ENCODE results near the gene NIPAL4.
"Not testable (repeated sequence)": the region's sequence is repeated elsewhere in the genome, so short reads cannot be mapped to it uniquely, and the experiment has no call there.

Gene NIPAL4

GRCh38 chr5:157481265-157481664 lies 21.3 kb downstream of the NIPAL4 start:
- no peak overlapping the region for H3K27ac ChIP-seq (ENCODE audit: extremely low read depth, low read depth, low read length)
- ChIA-PET CTCF (interaction anchor here (1.0 to 2.2 kb wide), 5 partner anchors 10 to 153 kb away, joined by 3 to 12 read pairs (median 7); no protein-coding TSS in a partner anchor), POLR2A (no interaction called here)
- no peaks in the 10 kb centered on the region for H3K9me3 ChIP-seq (ENCODE audit: control insufficient read depth, insufficient read depth, low read depth, low read length)
- no peaks in the 10 kb centered on the region for H3K4me1 ChIP-seq (ENCODE audit: control insufficient read depth, insufficient read depth, low read length)
- TF ChIP-seq ZNF398 (tag by site-specific recombination; IDR thresholded peaks at IDR 0.05) (no peak), ZBTB48 (tag by site-specific recombination; IDR thresholded peaks at IDR 0.05) (no peak), ZNF16 (tag by site-specific recombination; IDR thresholded peaks at IDR 0.05; ENCODE audit: low read depth) (no peak), ZFP69B (tag by site-specific recombination; IDR thresholded peaks at IDR 0.05) (no peak), ZNF555 (tag by site-specific recombination; conservative IDR thresholded peaks at IDR 0.05) (no peak), ZNF311 (tag by site-specific recombination; IDR thresholded peaks at IDR 0.05; ENCODE audit: borderline replicate concordance) (no peak)
- H3K36me3 ChIP-seq (ENCODE audit: control insufficient read depth in 2 of 2, insufficient read depth in 1 of 2, low read length in 2 of 2): no peaks in the 10 kb centered on the region
- H3K4me3 ChIP-seq (ENCODE audit: low read depth, low read length): no peak overlapping the region

GRCh38 chr5:157481666-157482065 lies 21.7 kb downstream of the NIPAL4 start:
- CTCF ChIA-PET: interaction anchor here (1.0 to 2.2 kb wide), 4 partner anchors 10 to 154 kb away, joined by 4 to 12 read pairs (median 8); no protein-coding TSS in a partner anchor

GRCh38 chr5:157482702-157483101 lies 22.7 kb downstream of the NIPAL4 start:
- H3K27ac ChIP-seq (ENCODE audit: extremely low read depth, low read depth, low read length); H3K4me1 ChIP-seq (ENCODE audit: control insufficient read depth, insufficient read depth, low read length); CTCF ChIA-PET; H3K36me3 ChIP-seq (ENCODE audit: control insufficient read depth in 2 of 2, insufficient read depth in 1 of 2, low read length in 2 of 2); H3K9me3 ChIP-seq (ENCODE audit: control insufficient read depth, insufficient read depth, low read depth, low read length); POLR2A ChIA-PET; H3K4me3 ChIP-seq (ENCODE audit: low read depth, low read length): not testable (repeated sequence)
- 0 out of 2 replicates have a peak, but pooled peaks have one; percentile 44 for TF ChIP-seq ZNF280D (tag by site-specific recombination; IDR thresholded peaks at IDR 0.05)
- TF ChIP-seq ZNF146 (tag by site-specific recombination; IDR thresholded peaks at IDR 0.05): peak; percentile 92

More at GRCh38 chr5:157481666-157482065, 21.7 kb downstream of the NIPAL4 start:
- POLR2A ChIA-PET: no interaction called here
- Histone ChIP-seq H3K9me3 (ENCODE audit: control insufficient read depth, insufficient read depth, low read depth, low read length) (no peaks in the 10 kb centered on the region), H3K4me3 (ENCODE audit: low read depth, low read length) (no peak overlapping the region), H3K4me1 (ENCODE audit: control insufficient read depth, insufficient read depth, low read length) (no peaks in the 10 kb centered on the region), H3K36me3 (ENCODE audit: control insufficient read depth in 2 of 2, insufficient read depth in 1 of 2, low read length in 2 of 2) (no peaks in the 10 kb centered on the region), H3K27ac (ENCODE audit: extremely low read depth, low read depth, low read length) (no peak overlapping the region)
- TF ChIP-seq ZNF324 (tag by site-specific recombination; IDR thresholded peaks at IDR 0.05) (no peak), ZNF768 (tag by site-specific recombination; IDR thresholded peaks at IDR 0.05) (no peak), ZBTB1 (tag by site-specific recombination; IDR thresholded peaks at IDR 0.05) (no peak), ZNF704 (tag by site-specific recombination; IDR thresholded peaks at IDR 0.05) (no peak)

GRCh38 chr5:157484768-157485167 lies 24.8 kb downstream of the NIPAL4 start:
- no peak for TF ChIP-seq ZNF837 (tag by site-specific recombination; IDR thresholded peaks at IDR 0.05)
- TF ChIP-seq RBAK (tag by site-specific recombination; IDR thresholded peaks at IDR 0.05): no peak
- TF ChIP-seq ELK4 (IDR thresholded peaks at IDR 0.05; ENCODE audit: borderline replicate concordance, low read depth, low read length): no peak
- TF ChIP-seq BCL11B (tag by site-specific recombination; IDR thresholded peaks at IDR 0.05; ENCODE audit: low read depth): no peak
- H3K9me3 ChIP-seq (ENCODE audit: control insufficient read depth, insufficient read depth, low read depth, low read length): no peaks in the 10 kb centered on the region
- H3K36me3 ChIP-seq (ENCODE audit: control insufficient read depth in 2 of 2, insufficient read depth in 1 of 2, low read length in 2 of 2): no peaks in the 10 kb centered on the region
- H3K4me1 ChIP-seq (ENCODE audit: control insufficient read depth, insufficient read depth, low read length): no peaks in the 10 kb centered on the region
- no peak overlapping the region for H3K4me3 ChIP-seq (ENCODE audit: low read depth, low read length)
- POLR2A ChIA-PET: no interaction called here
- no peak overlapping the region for H3K27ac ChIP-seq (ENCODE audit: extremely low read depth, low read depth, low read length)
- CTCF ChIA-PET: interaction anchor here (0.7 kb wide), 1 partner anchor 8 kb away, joined by 3 read pairs; no protein-coding TSS in a partner anchor
